HG02623 (cell line): ENCODE measurements around the gene IGSF5.

Experiments used
- ATAC-seq: cut with Tn5 transposase; IDR thresholded peaks from one replicate; pipeline ENCODE4 v1.9.1; 2021; ENCODE audit warnings: moderate library complexity; ENCODE audit not compliant: unreplicated experiment

The IGSF5 gene

GRCh38 chr21:39812983-39813382 lies 68.0 kb downstream of the IGSF5 start:
- ATAC-seq: no peak

DNA sequence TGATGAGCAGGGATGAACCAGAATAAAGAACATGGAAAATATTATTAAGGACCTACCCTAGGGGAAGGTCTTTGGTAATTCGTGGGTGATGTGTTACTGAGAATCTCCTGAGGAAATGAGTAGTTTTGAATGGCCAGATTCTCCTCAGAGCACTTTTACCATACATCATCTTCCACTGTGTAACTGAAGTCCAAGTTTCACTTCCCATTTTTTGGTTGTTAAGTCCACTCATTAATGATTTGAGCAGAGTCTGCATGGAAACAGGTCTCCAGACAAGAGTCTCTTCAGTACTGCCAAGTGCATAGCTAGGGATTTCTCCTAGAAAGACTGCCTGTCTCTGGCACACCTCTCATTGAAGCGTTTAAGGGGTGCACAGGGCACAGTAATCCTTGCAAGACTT lies 73.6 kb downstream of the IGSF5 start:
- no peak for ATAC-seq

DNA sequence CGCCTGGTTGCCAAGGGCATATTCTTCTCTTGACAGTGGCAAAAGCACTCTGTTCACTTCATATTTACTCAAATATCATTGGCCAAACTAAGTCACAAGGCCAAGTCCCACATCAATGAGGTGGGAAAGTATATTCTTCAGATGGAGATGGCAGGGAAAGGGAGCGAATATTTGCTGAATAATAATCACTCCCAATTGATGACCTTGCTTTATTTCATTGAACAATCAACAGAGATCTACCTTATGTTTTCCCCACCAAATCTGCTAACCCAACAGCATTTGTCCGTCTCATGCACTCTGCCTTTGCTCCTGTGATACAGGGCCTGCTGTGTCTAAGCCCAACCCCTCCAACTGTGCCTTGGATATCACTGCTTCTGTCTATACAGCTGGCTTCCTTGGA lies 77.1 kb downstream of the IGSF5 start:
- no peak for ATAC-seq

DNA sequence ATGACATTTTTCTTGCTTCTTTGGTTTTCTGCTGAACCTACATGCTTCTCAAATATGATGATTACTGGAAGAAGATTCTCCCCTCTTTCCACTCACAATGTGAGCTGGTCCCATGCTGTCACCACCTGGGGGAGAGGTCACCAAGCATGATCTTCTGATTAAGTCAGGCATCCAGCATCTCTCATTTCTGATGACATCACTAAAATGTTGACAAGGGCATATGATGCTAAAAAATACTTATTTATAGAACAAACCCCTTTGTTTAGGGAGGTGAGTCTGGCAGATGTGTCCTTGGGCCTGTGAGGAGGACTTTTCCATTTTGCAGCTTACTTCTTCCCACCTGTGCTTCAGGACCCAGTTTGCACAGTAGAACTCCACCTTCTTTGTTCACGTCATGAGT lies 80.3 kb downstream of the IGSF5 start:
- no peak for ATAC-seq

- ATAC-seq: no peak
Observed at GRCh38 chr21:39834543-39834942, 89.6 kb downstream of the IGSF5 start.

DNA sequence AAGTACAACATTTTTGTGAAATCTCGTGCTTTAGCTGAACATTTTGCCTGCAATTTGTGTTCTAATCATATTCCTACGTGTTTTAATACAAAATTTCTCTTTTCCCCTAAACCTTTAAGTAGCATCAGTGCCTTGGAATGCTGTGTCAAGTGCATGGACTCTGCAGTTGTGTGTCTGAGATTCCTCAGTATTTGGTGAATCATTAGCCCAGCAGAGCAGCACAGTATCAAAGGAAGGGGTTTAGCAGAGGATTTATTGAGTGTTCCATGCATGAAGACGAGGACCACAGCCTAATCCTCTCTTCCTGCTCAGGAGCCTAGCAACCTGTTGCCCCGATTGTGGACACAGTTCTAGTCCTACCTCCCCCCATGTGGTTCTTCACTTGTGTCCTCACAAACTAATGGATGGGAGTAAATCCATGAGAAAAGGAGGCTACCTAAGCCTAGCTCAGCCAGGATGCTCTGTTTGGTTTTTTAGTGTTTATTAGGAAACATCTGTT lies 92.9 kb downstream of the IGSF5 start:
- no peak for ATAC-seq

DNA sequence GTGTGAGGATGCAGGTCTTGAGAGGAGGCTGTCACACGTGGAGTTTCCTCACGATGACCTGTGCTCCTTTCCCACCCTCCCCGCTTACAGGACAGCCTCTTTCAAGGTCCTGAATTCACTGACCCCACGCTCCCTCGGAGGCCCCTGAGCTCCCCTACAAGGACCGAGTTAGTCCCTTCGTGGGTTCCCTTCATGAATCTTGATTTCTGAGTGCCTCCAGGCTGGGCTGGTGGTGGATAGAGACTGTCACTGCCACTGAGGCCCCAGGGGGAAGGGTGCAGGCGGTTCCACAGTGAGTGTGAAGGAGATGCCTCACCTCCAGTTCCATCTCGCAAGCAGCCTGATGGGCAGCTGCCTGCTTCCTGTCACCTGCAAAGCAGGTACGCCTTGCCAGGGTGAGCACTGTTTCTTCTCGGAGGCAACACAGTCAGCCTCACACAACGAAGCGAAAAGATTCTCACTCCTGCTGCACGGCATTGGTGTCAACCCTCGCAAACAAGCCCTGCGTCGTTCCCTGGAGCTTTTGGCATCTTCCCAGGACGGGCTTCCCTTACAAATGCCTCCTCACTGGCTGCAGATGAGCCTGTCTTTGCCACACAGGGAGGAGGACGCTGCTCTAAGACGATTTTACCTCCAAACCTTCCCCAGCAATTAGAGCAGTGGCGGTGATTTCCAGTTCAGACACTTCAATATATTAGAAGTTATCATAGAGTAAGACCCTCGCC lies 95.6 kb downstream of the IGSF5 start:
- ATAC-seq: no peak

DNA sequence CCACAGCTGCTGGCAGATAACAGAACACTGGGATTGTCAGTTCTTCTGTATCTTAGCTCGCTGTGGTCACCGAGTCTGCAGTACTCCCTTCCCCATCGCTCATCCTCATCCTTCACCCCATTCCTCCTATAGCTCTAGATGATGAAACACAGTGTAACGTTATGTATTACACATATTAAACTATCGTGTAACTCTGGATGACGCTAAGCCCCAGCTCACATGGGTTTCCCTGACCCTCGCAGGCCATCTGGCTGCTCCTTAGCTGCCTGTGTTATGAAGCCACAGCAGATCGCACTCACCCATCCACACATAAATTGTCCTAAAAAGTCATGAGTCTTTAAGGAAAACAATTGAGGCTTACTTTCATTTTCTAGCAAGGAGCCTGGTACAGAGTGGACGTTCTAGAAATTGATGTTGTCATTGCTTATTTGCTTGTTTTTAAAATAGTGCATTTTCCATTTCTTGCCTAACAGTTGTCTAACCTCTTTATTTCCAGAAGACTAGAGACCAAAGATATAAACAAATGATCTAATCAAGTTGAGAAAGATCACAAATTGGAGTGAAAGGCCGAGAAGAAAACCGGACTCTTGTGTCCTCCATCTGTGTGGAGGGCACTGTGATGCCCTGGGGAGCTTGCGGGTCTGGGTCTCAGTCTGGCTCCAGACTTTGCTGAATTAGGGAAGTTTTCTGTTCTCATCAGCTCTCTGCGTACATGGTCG lies 97.9 kb downstream of the IGSF5 start:
- ATAC-seq: no peak

DNA sequence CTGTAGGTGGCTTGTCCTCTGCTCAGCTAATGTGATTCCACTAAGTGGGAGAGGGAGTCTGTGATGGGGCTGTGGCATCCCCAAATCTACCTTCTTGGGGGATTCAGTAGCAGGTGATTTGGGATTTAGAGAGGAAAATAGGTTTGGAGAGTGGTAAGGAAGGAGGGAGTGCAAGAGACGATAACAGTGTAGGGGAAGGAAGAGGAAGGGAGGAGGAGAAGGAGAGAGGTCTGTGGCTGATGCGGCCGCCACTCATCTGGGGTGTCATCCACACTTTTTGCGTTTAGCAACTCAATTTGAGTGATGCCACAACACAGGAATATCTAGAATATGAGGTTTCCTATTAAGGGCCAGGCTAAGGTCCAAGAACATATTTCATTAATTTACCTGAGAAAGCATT lies 98.5 kb downstream of the IGSF5 start:
- ATAC-seq: no peak

DNA sequence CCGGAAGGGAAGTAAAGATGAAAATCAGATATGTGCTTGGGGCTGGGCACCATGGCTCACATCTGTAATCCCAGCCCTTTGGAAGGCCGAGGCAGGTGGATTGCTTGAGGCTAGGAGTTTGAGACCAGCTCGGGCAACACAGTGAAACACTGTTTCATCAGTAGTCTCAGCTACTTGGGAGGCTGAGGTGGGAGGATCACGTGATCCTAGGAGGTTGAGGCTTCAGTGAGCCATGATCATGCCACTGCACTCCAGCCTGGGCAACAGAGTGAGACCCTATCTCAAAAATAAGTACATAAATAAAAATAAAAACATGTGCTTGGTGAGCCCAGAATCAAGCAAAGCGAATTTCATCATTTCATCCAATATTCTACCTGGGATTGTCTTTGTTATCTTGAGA lies 98.9 kb downstream of the IGSF5 start:
- ATAC-seq: no peak

DNA sequence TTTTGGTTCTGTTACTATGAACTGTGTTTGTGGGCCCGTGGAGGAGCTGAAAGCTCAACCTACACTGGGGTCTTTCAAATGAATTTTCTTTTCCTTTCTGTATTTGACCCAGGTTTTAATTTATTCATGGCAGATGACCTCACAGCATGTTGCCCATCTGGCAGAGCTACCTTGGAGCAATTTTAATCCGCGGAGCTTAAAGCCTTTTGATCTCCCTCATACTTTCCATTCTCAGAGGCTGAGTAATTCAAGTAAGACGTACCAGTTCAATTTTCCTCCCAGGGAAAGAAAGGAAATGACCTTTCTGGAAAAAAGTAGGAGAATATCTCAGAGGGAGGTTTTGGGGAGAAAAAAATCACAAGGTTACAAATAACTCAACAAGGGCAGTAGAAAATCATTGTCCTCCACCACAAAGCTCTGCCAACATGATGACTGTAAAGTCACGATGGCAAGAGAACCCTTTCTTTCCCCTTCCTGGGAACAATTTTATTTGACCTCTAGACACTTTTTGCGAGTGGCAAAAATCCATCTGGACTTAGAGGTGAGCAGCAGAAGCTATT lies 100.7 kb downstream of the IGSF5 start:
- ATAC-seq: no peak

- no peak for ATAC-seq
Observed at GRCh38 chr21:39847877-39848276, 102.9 kb downstream of the IGSF5 start.

DNA sequence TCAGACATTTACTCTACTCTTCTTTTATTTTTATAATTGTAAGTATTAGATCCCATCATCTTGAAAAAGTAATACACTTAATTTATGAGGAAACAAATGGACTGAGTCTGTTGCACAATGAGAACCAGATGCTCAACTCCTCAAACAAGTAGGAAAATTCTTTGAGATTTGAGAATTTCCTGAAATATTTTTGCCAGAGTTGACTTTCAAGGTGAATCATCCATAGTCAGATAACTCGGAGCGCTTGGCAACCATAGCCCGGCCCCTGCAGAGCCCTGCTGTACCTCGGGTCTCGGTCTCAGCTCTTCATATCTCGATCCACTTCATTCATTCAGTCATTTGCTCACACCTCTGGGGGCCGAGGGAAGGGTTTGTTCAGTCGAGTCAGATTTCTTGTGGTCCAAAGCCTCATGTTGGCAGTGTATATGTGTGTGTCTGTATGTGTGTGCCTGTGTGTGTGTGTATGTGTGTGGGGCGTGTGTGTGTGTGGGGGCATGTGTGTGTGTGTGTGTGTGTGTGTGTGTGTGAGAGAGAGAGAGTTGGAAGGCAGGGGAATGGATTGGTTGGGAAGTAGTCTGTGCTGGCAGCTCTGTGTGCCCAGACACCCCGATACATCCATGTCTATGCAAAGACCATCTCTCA lies 104.2 kb downstream of the IGSF5 start:
- no peak for ATAC-seq

DNA sequence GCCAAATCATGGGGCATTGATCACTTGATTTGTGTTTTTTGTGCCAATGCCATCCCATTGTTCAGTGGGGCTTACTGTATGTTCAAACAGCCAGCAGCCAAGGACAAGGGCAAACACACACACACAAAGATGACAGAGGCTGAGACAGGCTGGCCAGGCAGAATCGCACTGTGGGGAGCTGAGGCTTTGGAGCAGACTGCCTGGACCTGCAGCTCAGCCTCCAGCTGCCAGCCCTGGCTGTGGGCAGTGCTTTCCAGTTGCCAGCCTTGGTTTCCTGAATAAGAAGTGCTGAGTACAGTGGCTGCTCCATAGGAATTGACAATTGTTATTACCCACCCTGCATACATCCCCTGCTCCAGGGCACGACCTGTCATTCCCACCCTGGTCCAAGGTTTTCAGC lies 105.3 kb downstream of the IGSF5 start:
- ATAC-seq: no peak

DNA sequence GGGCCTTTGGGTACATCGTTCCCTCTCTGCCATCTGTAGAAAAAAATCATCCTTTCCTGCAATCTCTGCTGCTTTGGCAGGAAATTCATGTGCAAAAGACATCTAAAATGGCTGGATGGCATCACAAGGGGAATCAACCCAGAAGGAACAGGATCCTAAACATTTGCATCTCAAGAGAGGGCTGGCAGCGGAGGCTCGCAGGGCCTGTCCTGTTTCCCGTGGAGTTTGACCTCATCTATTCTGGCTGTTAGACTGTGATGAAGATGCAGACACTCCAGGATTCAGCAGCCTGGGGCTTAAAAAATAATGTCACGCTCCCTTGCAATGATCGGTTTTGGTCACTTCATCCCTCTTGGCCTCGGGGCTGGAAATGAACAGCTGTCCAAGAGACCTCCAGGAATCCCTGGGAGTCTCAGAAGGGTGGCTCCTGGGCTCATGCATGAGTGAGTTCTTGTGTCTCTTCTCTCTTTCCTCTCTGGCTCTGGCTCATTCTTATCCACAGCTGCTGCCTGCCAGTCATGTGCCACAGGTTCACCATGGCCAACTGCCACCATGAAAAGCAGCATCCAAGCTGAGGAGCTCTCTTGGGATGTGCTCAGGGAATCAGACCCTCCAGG lies 106.1 kb downstream of the IGSF5 start:
- no peak for ATAC-seq
